Duodenal mucosa (tissue), 2 donors: Measurements from ENCODE around the gene PPP5C.
"Not testable (repeated sequence)": the region's sequence is repeated elsewhere in the genome, so short reads cannot be mapped to it uniquely, and the experiment has no call there.

Experiments used
- H3K27ac ChIP-seq: one replicate; pipeline ENCODE4 v1.7.0; 2013; ENCODE audit warnings: low read depth, low read length
- H3K27me3 ChIP-seq, 2 donors: one replicate each; pipeline ENCODE4 v1.7.0; 2013; ENCODE audit warnings: low read length in 2 of 2, control low read depth in 1 of 2; ENCODE audit not compliant: insufficient read depth in 2 of 2, control insufficient read depth in 1 of 2
- H3K36me3 ChIP-seq, 2 donors: one replicate each; pipeline ENCODE4 v1.7.0; 2013; ENCODE audit warnings: low read length in 2 of 2, control low read depth in 1 of 2; ENCODE audit not compliant: insufficient read depth in 2 of 2, control insufficient read depth in 1 of 2
- H3K4me1 ChIP-seq, 2 donors: one replicate each; pipeline ENCODE4 v1.7.0; 2013; ENCODE audit warnings: low read length in 2 of 2, control low read depth in 1 of 2; ENCODE audit not compliant: insufficient read depth in 2 of 2, control insufficient read depth in 1 of 2
- H3K4me3 ChIP-seq, 2 donors: one replicate each; pipeline ENCODE4 v1.7.0; 2013; ENCODE audit warnings: low read length in 2 of 2, low read depth in 1 of 2
- H3K9ac ChIP-seq, 2 donors: one replicate each; pipeline ENCODE4 v1.7.0; 2013; ENCODE audit warnings: low read length in 2 of 2, low read depth in 1 of 2
- H3K9me3 ChIP-seq, 2 donors: one replicate each; pipeline ENCODE4 v1.7.0; 2013; ENCODE audit warnings: low read length in 2 of 2, control low read depth in 1 of 2; ENCODE audit not compliant: control insufficient read depth in 1 of 2

Gene PPP5C

DNA sequence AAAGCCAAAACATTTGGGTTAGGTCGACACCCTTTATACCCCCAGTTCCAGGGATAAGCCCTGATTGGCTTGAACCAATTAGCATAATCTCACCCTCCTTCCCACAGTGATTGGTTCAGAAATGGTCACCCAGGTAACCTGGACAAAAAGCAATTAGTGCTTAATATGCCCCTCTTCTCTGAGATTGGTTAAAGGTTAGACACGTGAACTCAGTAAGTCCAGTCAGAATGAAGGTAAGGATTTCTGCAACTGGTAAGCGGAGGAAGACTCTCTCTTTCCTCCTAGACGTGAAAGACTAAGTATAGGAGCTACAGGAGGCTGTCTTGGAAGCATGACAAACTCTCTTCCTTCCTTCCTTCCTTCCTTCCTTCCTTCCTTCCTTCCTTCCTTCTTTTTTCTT lies 83.1 kb downstream of the PPP5C start:
- Histone ChIP-seq H3K4me3 (no peak overlapping the region), H3K4me1 (peaks cover 7% of the 10 kb centered on the region in 2 donors), H3K36me3 (no peaks in the 10 kb centered on the region), H3K9ac (no peak overlapping the region), H3K27me3 (peaks cover 19 to 32% of the 10 kb centered on the region in 2 donors), H3K9me3 (no peaks in the 10 kb centered on the region), H3K27ac (no peak overlapping the region)

DNA sequence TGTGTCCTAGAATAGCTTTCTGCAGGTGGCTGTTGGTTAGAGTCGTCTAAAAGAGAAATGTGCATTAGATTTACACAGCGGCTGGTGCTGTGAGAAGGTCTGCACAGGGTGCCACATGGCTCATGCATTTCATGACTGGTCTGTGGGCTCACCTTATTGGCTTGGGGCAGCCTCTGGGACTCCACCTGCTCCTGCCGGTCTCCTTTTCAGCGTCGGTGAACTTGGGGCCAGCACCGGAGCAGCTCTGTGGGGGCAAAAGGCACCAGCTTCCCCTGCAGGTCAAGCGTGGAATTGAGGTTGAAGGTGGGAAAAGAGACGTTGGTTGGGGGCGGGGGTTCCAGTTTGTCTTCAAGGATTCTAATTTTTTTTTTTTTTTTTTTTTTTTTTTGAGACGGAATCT lies 84.9 kb downstream of the PPP5C start:
- Histone ChIP-seq H3K27ac (no peak overlapping the region), H3K27me3 (peaks cover 9 to 24% of the 10 kb centered on the region in 2 donors)

DNA sequence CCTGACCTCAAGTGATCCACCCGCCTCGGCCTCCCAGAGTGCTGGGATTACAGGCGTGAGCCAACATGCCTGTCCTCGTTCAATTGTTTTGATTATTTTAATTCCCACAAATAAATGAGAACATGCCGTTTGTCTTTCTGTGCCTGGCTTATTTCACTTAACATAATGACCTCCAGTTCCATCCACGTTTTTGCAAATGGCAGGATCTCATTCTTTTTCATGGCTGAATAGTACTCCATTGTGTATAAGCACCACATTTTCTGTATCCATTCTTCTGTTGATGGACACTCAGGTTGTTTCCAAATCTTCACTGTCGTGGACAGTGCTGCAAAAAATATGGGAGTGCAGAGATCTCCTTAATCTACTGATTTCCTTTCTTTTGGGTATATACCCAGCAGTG lies 86.6 kb downstream of the PPP5C start:
- not testable (repeated sequence) for H3K27me3 ChIP-seq, H3K9ac ChIP-seq, H3K4me3 ChIP-seq

More for the DNA sequence above, 84.9 kb downstream of the PPP5C start:
- Histone ChIP-seq H3K36me3 (no peaks in the 10 kb centered on the region), H3K4me3 (no peak overlapping the region), H3K9me3 (no peaks in the 10 kb centered on the region), H3K4me1 (no peaks in the 10 kb centered on the region), H3K9ac (no peak overlapping the region)

DNA sequence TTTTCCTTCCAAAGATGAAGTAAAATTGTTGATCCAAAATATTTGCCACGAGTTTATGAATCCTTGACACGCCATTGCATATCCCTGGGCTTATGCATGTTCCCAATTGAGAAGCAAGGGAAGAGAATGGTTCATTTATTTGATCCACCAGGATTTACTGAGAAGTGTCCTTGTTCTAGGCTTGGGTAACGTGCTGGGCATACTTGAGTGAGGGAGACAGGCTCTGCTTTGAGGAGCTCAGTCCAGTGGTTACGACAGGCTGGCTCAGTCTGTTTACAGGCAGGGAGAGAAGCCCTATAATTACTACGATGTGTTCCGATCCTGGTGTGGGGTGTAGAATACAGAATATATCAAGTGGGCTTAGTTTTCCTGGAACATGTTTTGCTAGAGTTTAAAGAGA lies 88.1 kb downstream of the PPP5C start:
- Histone ChIP-seq H3K9me3 (no peaks in the 10 kb centered on the region), H3K4me3 (no peak overlapping the region), H3K4me1 (no peaks in the 10 kb centered on the region), H3K27ac (no peak overlapping the region), H3K36me3 (no peaks in the 10 kb centered on the region), H3K27me3 (peaks cover 0 to 2% of the 10 kb centered on the region in 2 donors), H3K9ac (no peak overlapping the region)

More for the DNA sequence above, 86.6 kb downstream of the PPP5C start:
- not testable (repeated sequence) for H3K27ac ChIP-seq, H3K36me3 ChIP-seq, H3K4me1 ChIP-seq, H3K9me3 ChIP-seq

DNA sequence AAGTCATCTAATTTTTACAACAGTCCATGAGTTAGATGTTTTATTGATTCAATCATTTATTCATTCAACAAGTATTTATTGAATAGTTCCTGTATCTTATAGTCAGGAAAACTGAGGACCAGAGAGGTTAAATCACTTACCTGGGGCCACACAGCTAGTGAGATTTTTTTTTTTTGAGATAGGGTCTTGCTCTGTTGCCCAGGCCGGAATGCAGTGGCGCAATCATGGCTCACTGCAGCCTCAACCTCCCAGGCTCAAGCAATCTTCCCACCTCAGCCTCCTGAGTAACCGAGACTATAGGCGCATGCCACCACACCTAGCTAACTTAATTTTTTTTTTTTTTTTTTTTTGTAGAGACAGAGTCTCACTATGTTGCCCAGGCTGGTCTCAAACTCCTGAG lies 88.8 kb downstream of the PPP5C start:
- H3K9me3 ChIP-seq, H3K27ac ChIP-seq, H3K36me3 ChIP-seq, H3K9ac ChIP-seq, H3K4me1 ChIP-seq, H3K27me3 ChIP-seq, H3K4me3 ChIP-seq: not testable (repeated sequence)
